Esophagus muscularis mucosa (tissue), 4 donors: ENCODE measurements around the gene CACNA1E. TPM values are rescaled to one million over a fixed set of nuclear protein-coding genes. Genes with fewer than 3 reads are reported as not detected.

Experiments
- DNase-seq: peaks from one replicate; pipeline ENCODE4 v3.0.0-alpha.2; 2017; ENCODE audit errors: extremely low spot score
- H3K27ac ChIP-seq, 4 donors: fragments of 200-600 bp; sonication (generic); replicated peaks in 1 of 4; 1 replicate in 3 of 4; 2 replicates in 1 of 4; pipeline ENCODE4 v1.5.1; 2016 to 2019; ENCODE audit warnings: mild to moderate bottlenecking in 1 of 4
- H3K27me3 ChIP-seq, 4 donors: fragments of 200-600 bp; sonication (generic); one replicate each; pipeline versions ENCODE4 v1.5.1 to v1.6.0; 2016 to 2019
- H3K36me3 ChIP-seq, 4 donors: fragments of 200-600 bp; sonication (generic); one replicate each; pipeline ENCODE4 v1.5.1; 2016 to 2019
- H3K4me1 ChIP-seq, 4 donors: fragments of 200-600 bp; sonication (generic); one replicate each; pipeline ENCODE4 v1.5.1; 2016 to 2019
- H3K4me3 ChIP-seq, 4 donors: fragments of 200-600 bp; sonication (generic); 1 replicate in 2 of 4; 2 replicates in 2 of 4; pipeline ENCODE4 v1.5.1; 2016 to 2019; ENCODE audit warnings: mild to moderate bottlenecking in 4 of 4, moderate library complexity in 1 of 4
- H3K9me3 ChIP-seq, 4 donors: fragments of 200-600 bp; sonication (generic); 1 replicate in 3 of 4; 2 replicates in 1 of 4; pipeline ENCODE4 v1.5.1; 2016 to 2019
- EP300 ChIP-seq: sonication (generic); formaldehyde crosslinking; IDR thresholded peaks from one replicate; pipeline ENCODE4 v1.6.1; 2017; ENCODE audit warnings: antibody characterized with exemption
- POLR2A ChIP-seq: fragments of 450-650 bp; IDR thresholded peaks from one replicate; pipeline ENCODE4 v1.6.1; 2017; ENCODE audit warnings: antibody characterized with exemption, moderate library complexity, mild to moderate bottlenecking, low read depth
- POLR2AphosphoS5 ChIP-seq, 2 donors: sonication (generic); formaldehyde crosslinking; IDR thresholded peaks; one replicate each; pipeline ENCODE4 v1.6.1; 2017; ENCODE audit warnings: antibody characterized with exemption in 2 of 2
- WGBS: methylation state at CpG from one replicate; pipeline ENCODE4 v1.1.5; 2018; 5-methylcytosine and 5-hydroxymethylcytosine counted together
- intact Hi-C: fragments of 100-400 bp; cut with DNase I; formaldehyde crosslinking; loops from one replicate; pipeline ENCODE4 v1.15.1; 2023
- total RNA-seq, 4 donors: library from RNA; depleted of rRNA; stranded (reverse); fragments of >200 nt; gene quantifications; one replicate each; pipeline versions ENCODE4 v1.1.0 to v1.2.1, GENCODE V29; 2016
- TF ChIP-seq, protein P1 (sequence below), 3 experiments: fragments of 200-600 bp in 2 of 3; fragments of 450-650 bp in 1 of 3; sonication (generic) in 2 of 3; IDR thresholded peaks; one replicate each; pipeline ENCODE4 v1.5.1; 2017 to 2019; ENCODE audit warnings: antibody characterized with exemption in 3 of 3, mild to moderate bottlenecking in 2 of 3, moderate library complexity in 1 of 3

Gene CACNA1E
- total RNA-seq, 4 donors from 2014 or later, result under 0.01 to 0.66 (median 0.25) TPM

DNA sequence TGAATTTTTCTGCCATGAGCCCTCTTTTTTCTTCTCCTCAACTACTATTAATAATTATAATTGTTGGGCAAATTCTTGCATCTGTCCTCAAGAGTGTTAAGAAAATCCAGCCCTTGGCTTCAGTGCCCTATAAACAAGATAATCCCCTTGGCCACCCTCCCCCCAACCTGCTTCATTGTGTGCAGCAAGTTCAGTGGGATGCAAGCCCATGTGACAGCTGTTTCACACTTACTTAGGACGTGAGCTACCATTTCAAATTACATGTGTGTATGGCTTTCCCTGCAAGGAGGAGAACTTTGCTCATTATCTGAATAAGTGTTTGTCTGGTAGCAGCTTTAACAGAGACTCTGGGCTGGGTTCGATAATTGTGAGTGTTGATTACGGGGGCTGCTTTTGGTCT is 276.2 kb downstream of the CACNA1E start:
- H3K9me3 ChIP-seq, result no peaks in the 10 kb centered on the region
- no peaks in the 10 kb centered on the region for H3K27me3 ChIP-seq
- H3K4me3 ChIP-seq, result no peak overlapping the region
- intact Hi-C loops, result no loop called here
- H3K27ac ChIP-seq, result no peak overlapping the region
- no peaks in the 10 kb centered on the region for H3K4me1 ChIP-seq
- DNase-seq, result no peak
- WGBS, result 73% methylated on average over 3 of the region's 3 CpGs
- H3K36me3 ChIP-seq, result no peaks in the 10 kb centered on the region
- TF ChIP-seq, protein P1, sequence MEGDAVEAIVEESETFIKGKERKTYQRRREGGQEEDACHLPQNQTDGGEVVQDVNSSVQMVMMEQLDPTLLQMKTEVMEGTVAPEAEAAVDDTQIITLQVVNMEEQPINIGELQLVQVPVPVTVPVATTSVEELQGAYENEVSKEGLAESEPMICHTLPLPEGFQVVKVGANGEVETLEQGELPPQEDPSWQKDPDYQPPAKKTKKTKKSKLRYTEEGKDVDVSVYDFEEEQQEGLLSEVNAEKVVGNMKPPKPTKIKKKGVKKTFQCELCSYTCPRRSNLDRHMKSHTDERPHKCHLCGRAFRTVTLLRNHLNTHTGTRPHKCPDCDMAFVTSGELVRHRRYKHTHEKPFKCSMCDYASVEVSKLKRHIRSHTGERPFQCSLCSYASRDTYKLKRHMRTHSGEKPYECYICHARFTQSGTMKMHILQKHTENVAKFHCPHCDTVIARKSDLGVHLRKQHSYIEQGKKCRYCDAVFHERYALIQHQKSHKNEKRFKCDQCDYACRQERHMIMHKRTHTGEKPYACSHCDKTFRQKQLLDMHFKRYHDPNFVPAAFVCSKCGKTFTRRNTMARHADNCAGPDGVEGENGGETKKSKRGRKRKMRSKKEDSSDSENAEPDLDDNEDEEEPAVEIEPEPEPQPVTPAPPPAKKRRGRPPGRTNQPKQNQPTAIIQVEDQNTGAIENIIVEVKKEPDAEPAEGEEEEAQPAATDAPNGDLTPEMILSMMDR (IDR thresholded peaks at IDR 0.05), result no peak
- TF ChIP-seq EP300 (no peak), POLR2A (no peak), POLR2AphosphoS5 (IDR thresholded peaks at IDR 0.05) (no peak)

DNA sequence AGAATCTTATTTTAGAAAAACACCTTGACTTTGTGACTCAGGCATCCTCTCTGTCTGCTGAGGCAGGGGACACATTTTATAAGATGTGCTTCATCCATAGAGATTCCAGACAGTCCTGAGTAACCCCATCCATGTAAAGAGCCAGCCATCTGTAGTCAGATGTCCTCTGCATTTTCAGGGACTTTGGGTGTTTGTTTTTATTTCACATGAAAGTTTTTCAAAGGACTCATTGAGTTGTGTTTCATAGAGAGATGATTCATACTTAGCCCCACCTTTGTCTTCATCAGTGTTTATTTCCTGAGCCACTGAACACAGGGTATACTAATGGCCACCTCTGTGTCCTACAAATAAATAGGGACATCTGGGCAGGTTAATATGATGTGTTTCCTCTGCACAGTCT is 280.4 kb downstream of the CACNA1E start:
- DNase-seq, result no peak
- TF ChIP-seq, protein P1 (IDR thresholded peaks at IDR 0.05), result no peak
- no peak for TF ChIP-seq POLR2AphosphoS5 (IDR thresholded peaks at IDR 0.05)
- TF ChIP-seq POLR2A, result no peak
- TF ChIP-seq EP300, result no peak
- Histone ChIP-seq H3K9me3 (no peaks in the 10 kb centered on the region), H3K4me1 (no peaks in the 10 kb centered on the region), H3K4me3 (no peak overlapping the region), H3K27ac (no peak overlapping the region), H3K27me3 (no peaks in the 10 kb centered on the region), H3K36me3 (no peaks in the 10 kb centered on the region)
- intact Hi-C loops, result no loop called here

DNA sequence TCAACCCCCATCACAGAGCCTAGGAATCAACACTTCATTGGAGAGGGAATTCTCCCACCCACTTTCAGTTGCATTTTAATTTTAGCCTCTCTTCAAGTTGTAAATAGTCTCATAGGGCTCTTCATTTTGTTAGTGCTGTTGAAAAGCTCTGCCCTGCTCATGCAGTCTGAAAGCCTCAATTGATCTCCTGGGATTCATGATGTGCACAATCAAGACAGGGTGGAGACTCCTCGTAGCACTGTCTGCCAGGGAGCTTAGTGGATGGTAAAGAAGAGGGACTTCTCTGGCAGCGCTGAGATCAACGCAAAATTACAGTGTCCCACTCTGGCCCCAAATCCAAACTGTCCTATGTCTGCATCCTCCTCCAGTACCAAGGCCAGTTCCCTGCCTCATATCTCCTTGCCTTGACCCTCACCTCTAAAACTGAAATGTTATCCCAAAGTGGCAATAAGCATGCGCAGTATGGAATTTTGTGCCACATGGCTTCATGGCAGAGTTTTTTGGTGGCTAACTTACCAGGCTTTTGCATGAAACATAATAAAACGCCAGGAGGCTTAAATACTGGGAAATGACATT is 282.2 kb downstream of the CACNA1E start:
- H3K27ac ChIP-seq, result no peak overlapping the region
- 77% methylated on average over 5 of the region's 5 CpGs for WGBS
- no peak for TF ChIP-seq EP300
- no peak for TF ChIP-seq POLR2AphosphoS5 (IDR thresholded peaks at IDR 0.05)
- TF ChIP-seq POLR2A, result no peak
- TF ChIP-seq, protein P1 (IDR thresholded peaks at IDR 0.05), result no peak
- no peaks in the 10 kb centered on the region for H3K36me3 ChIP-seq
- no peak overlapping the region for H3K4me3 ChIP-seq
- no peaks in the 10 kb centered on the region for H3K27me3 ChIP-seq
- no peak for DNase-seq
- no peaks in the 10 kb centered on the region for H3K4me1 ChIP-seq
- no peaks in the 10 kb centered on the region for H3K9me3 ChIP-seq
- intact Hi-C loops, result no loop called here

DNA sequence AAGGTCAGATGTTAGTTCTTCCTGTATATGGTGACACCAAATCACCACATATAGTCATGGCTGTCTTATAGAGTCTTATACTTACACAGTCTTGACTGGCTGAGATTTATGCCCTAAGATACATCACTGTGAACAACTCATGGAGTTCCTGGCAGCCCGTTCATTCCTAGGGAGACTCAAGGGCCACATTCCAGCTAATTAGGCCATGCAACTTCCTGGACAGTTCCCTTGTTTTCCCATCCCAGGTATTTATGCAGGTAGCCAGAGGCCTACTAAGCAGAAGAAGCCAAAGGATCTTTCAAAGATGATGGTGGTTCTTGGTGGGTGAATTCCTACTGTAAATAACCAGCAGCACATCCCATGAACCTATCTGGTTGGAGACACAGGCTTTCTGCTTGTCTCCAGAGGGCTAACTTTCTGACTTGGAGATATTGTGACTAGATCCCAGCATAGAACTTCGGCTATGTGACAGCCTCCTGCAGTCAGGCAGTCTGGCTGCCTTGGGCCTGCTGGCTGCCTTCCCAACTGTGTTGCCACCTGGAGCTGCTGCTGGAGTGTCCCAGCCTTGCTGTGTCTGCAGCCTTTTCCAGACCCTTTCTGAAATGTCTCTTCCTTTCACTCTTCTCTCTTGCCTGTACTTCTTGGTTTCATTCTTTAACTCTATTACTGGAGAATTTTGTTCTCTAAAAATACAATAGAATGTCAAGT is 283.8 kb downstream of the CACNA1E start:
- Histone ChIP-seq H3K9me3 (no peaks in the 10 kb centered on the region), H3K36me3 (no peaks in the 10 kb centered on the region), H3K4me3 (no peak overlapping the region), H3K27me3 (no peaks in the 10 kb centered on the region), H3K27ac (no peak overlapping the region), H3K4me1 (no peaks in the 10 kb centered on the region)
- 73% methylated on average over 2 of the region's 2 CpGs for WGBS
- TF ChIP-seq POLR2A (no peak), POLR2AphosphoS5 (IDR thresholded peaks at IDR 0.05) (no peak), EP300 (no peak)
- TF ChIP-seq, protein P1 (IDR thresholded peaks at IDR 0.05), result no peak
- no peak for DNase-seq
- intact Hi-C loops, result no loop called here
